ENCODE results near the gene OBP2B. TPM values are rescaled to one million over a fixed set of nuclear protein-coding genes. Genes with fewer than 3 reads are reported as not detected.
"Not testable (repeated sequence)": the region's sequence is repeated elsewhere in the genome, so short reads cannot be mapped to it uniquely, and the experiment has no call there.

OBP2B gene
- total RNA-seq, 1 donor: not detected

- no peak for TF ChIP-seq CTCF (IDR thresholded peaks at IDR 0.05; ENCODE audit: insufficient read depth, low read length)
- H3K4me3 ChIP-seq (ENCODE audit: low read depth, low read length): no peak overlapping the region
- DNase-seq (ENCODE audit: low read depth): no peak
Measured at GRCh38 chr9:133254471-133254870, 45.4 kb upstream of the OBP2B start.

GRCh38 chr9:133253268-133253667 lies 44.2 kb upstream of the OBP2B start:
- no peak for DNase-seq (ENCODE audit: low read depth)
- no peak for TF ChIP-seq CTCF (IDR thresholded peaks at IDR 0.05; ENCODE audit: insufficient read depth, low read length)
- H3K4me3 ChIP-seq (ENCODE audit: low read depth, low read length): no peak overlapping the region

- no peak overlapping the region for H3K4me3 ChIP-seq (ENCODE audit: low read depth, low read length)
- TF ChIP-seq CTCF (IDR thresholded peaks at IDR 0.05; ENCODE audit: insufficient read depth, low read length): no peak
- no peak for DNase-seq (ENCODE audit: low read depth)
Measured at GRCh38 chr9:133252301-133253020, 43.4 kb upstream of the OBP2B start.

- TF ChIP-seq CTCF (IDR thresholded peaks at IDR 0.05; ENCODE audit: insufficient read depth, low read length): no peak
- DNase-seq (ENCODE audit: low read depth): no peak
- H3K4me3 ChIP-seq (ENCODE audit: low read depth, low read length): no peak overlapping the region
Measured at GRCh38 chr9:133251773-133252172, 42.7 kb upstream of the OBP2B start.

GRCh38 chr9:133251221-133251620 lies 42.2 kb upstream of the OBP2B start:
- H3K4me3 ChIP-seq (ENCODE audit: low read depth, low read length); DNase-seq (ENCODE audit: low read depth): not testable (repeated sequence)

GRCh38 chr9:133250741-133251170 lies 41.7 kb upstream of the OBP2B start:
- H3K4me3 ChIP-seq (ENCODE audit: low read depth, low read length): no peak overlapping the region
- DNase-seq (ENCODE audit: low read depth): no peak
- no peak for TF ChIP-seq CTCF (IDR thresholded peaks at IDR 0.05; ENCODE audit: insufficient read depth, low read length)

- TF ChIP-seq CTCF (IDR thresholded peaks at IDR 0.05; ENCODE audit: insufficient read depth, low read length): no peak
- DNase-seq (ENCODE audit: low read depth): no peak
- no peak overlapping the region for H3K4me3 ChIP-seq (ENCODE audit: low read depth, low read length)
Measured at GRCh38 chr9:133249337-133249736, 40.3 kb upstream of the OBP2B start.
